TTC549 (cell line): ENCODE results near the gene PRAMEF7.
"Not testable (repeated sequence)": the region's sequence is repeated elsewhere in the genome, so short reads cannot be mapped to it uniquely, and the experiment has no call there.

Experiments used
- FAIRE-seq: peaks from 2 replicates; lab custom pipeline; 2012; peaks lifted over from hg19 to GRCh38; lab: Jason Lieb, UNC

The PRAMEF7 gene

GRCh38 chr1:12916310-12916709, at the start of gene PRAMEF7:
Gene PRAMEF7, plus strand, starts transcription at chr1:12916610. Its CDS starts 1,083 bp downstream, at chr1:12917693.
- FAIRE-seq: not testable (repeated sequence)

GRCh38 chr1:12878453-12878852, 38.0 kb upstream of the PRAMEF7 start:
- FAIRE-seq: not testable (repeated sequence)

GRCh38 chr1:12886101-12886500, 30.3 kb upstream of the PRAMEF7 start, which contains the start of gene PRAMEF4:
Gene PRAMEF4, minus strand, starts transcription at chr1:12886201. Its CDS starts 2,807 bp downstream, at chr1:12883394.
- not testable (repeated sequence) for FAIRE-seq

GRCh38 chr1:12898170-12898569, 18.2 kb upstream of the PRAMEF7 start, which contains the start of gene PRAMEF10:
Gene PRAMEF10, minus strand, starts transcription at chr1:12898270. Its CDS starts 2,423 bp downstream, at chr1:12895847.
- FAIRE-seq: not testable (repeated sequence)

- FAIRE-seq: not testable (repeated sequence)
These were observed 17.2 kb upstream of the PRAMEF7 start for GRCh38 chr1:12899186-12899585.

GRCh38 chr1:12903793-12904572, 12.4 kb upstream of the PRAMEF7 start:
- FAIRE-seq: not testable (repeated sequence)

- peak; percentile 33 for FAIRE-seq
These were observed 5.3 kb downstream of the PRAMEF7 start for GRCh38 chr1:12921749-12922148.

GRCh38 chr1:12924368-12924767, 8.0 kb downstream of the PRAMEF7 start:
- FAIRE-seq: not testable (repeated sequence)

- FAIRE-seq: not testable (repeated sequence)
These were observed 31.1 kb downstream of the PRAMEF7 start, which contains the start of gene PRAMEF6 for GRCh38 chr1:12947480-12947879. Gene PRAMEF6, minus strand, starts transcription at chr1:12947580. Its CDS starts 5,062 bp downstream, at chr1:12942518.
